Liver (tissue), 3 donors: ENCODE measurements around the gene PRKD1.

Source experiments
- EGR1 ChIP-seq, 2 donors: IDR thresholded peaks; 2 replicates each; pipeline ENCODE4 v1.6.1; 2016 to 2018; ENCODE audit warnings: antibody characterized with exemption in 2 of 2, low read depth in 2 of 2
- JUND ChIP-seq, 2 donors: IDR thresholded peaks; 2 replicates each; pipeline ENCODE4 v1.6.1; 2016; ENCODE audit warnings: antibody characterized with exemption in 2 of 2
- RAD21 ChIP-seq, 2 donors: IDR thresholded peaks; 2 replicates each; pipeline ENCODE4 v1.6.1; 2016; ENCODE audit warnings: antibody characterized with exemption in 2 of 2, mild to moderate bottlenecking in 2 of 2
- RXRA ChIP-seq, 2 donors: IDR thresholded peaks; 2 replicates each; pipeline ENCODE4 v1.6.1; 2017 to 2018; ENCODE audit warnings: antibody characterized with exemption in 2 of 2, mild to moderate bottlenecking in 1 of 2
- TF ChIP-seq, protein P1 (sequence below): fragments of 150-350 bp; IDR thresholded peaks from 2 replicates; pipeline ENCODE4 v1.5.1; 2017; ENCODE audit warnings: improper control_type of control experiment, low read depth, low read length; ENCODE audit not compliant: missing input control
- TF ChIP-seq, protein P2 (sequence below): IDR thresholded peaks from 2 replicates; pipeline ENCODE4 v1.6.1; 2016; ENCODE audit warnings: antibody characterized with exemption
- TF ChIP-seq, protein P3 (sequence below): IDR thresholded peaks from 2 replicates; pipeline ENCODE4 v1.6.1; 2016; ENCODE audit warnings: antibody characterized with exemption
- donor health status: healthy.
- donor health status: healthy.

DNA sequence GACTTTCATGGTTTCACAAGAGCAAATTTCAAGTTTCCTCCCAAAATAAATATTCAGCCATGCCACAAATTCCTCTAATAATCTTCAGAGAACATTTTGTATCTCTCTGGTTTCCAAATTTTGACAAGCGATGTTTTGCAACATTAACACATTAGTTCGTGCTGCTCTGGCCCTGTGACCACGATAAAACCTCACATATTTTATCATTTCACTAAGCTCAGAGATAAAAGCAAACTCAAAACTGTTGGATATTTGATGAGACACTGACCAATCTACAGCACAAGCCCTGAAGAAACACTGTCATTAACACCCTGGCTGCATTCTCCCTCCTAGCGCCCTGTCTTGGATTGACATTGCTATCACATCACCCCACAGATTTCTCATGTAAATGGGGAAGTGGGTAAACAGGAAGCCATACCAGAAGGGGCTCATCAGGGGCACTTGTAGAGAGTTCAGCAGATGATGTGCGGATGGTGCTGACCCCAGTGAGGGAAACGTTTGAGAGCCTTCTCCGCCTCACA is 264.3 kb downstream of the PRKD1 start:
- TF ChIP-seq, protein P1, sequence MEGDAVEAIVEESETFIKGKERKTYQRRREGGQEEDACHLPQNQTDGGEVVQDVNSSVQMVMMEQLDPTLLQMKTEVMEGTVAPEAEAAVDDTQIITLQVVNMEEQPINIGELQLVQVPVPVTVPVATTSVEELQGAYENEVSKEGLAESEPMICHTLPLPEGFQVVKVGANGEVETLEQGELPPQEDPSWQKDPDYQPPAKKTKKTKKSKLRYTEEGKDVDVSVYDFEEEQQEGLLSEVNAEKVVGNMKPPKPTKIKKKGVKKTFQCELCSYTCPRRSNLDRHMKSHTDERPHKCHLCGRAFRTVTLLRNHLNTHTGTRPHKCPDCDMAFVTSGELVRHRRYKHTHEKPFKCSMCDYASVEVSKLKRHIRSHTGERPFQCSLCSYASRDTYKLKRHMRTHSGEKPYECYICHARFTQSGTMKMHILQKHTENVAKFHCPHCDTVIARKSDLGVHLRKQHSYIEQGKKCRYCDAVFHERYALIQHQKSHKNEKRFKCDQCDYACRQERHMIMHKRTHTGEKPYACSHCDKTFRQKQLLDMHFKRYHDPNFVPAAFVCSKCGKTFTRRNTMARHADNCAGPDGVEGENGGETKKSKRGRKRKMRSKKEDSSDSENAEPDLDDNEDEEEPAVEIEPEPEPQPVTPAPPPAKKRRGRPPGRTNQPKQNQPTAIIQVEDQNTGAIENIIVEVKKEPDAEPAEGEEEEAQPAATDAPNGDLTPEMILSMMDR, result no peak
- TF ChIP-seq EGR1 (IDR thresholded peaks at IDR 0.05; ENCODE audit: low read depth in 2 of 2) (no peak), RXRA (IDR thresholded peaks at IDR 0.05) (peak in 1 of 2 donors; percentile 19), JUND (IDR thresholded peaks at IDR 0.05) (no peak), RAD21 (IDR thresholded peaks at IDR 0.05) (no peak)
- TF ChIP-seq, protein P2, sequence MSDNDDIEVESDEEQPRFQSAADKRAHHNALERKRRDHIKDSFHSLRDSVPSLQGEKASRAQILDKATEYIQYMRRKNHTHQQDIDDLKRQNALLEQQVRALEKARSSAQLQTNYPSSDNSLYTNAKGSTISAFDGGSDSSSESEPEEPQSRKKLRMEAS, result no peak
- TF ChIP-seq, protein P3, sequence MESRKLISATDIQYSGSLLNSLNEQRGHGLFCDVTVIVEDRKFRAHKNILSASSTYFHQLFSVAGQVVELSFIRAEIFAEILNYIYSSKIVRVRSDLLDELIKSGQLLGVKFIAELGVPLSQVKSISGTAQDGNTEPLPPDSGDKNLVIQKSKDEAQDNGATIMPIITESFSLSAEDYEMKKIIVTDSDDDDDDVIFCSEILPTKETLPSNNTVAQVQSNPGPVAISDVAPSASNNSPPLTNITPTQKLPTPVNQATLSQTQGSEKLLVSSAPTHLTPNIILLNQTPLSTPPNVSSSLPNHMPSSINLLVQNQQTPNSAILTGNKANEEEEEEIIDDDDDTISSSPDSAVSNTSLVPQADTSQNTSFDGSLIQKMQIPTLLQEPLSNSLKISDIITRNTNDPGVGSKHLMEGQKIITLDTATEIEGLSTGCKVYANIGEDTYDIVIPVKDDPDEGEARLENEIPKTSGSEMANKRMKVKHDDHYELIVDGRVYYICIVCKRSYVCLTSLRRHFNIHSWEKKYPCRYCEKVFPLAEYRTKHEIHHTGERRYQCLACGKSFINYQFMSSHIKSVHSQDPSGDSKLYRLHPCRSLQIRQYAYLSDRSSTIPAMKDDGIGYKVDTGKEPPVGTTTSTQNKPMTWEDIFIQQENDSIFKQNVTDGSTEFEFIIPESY, result no peak
